ENCODE data around the gene SGSH. TPM values are rescaled to one million over a fixed set of nuclear protein-coding genes. Genes with fewer than 3 reads are reported as not detected.

The SGSH gene
- total and polyA plus RNA-seq, 2 experiments from 2014 or later, result 21.2 to 63.5 TPM

- no peaks in the 10 kb centered on the region for H3K79me2 ChIP-seq (ENCODE audit: insufficient read depth)
- H4K20me1 ChIP-seq (ENCODE audit: insufficient read depth), result no peaks in the 10 kb centered on the region
- 93 to 97% methylated on average over 38 to 47 of the region's 47 CpGs for WGBS, 2 experiments (ENCODE audit: low coverage in 1 of 2, low lambda C conversion rate in 2 of 2, missing lambda C conversion rate in 2 of 2)
- H3K27me3 ChIP-seq (replicated peaks; ENCODE audit: insufficient read depth), result no peaks in the 10 kb centered on the region
- TF ChIP-seq EZH2 (IDR thresholded peaks at IDR 0.05; ENCODE audit: insufficient read depth, poor library complexity, severe bottlenecking), result no peak
- TF ChIP-seq EZH2phosphoT487 (IDR thresholded peaks at IDR 0.05; ENCODE audit: insufficient read depth, low read depth), result no peak
- DNase-seq, result no peak
- H3K27ac ChIP-seq, result no peak overlapping the region
- H3K4me3 ChIP-seq, result no peak overlapping the region
- H3K4me1 ChIP-seq (ENCODE audit: insufficient read depth), result no peaks in the 10 kb centered on the region
- no peaks in the 10 kb centered on the region for H3F3A ChIP-seq (ENCODE audit: insufficient read depth)
- H3K9ac ChIP-seq, result no peak overlapping the region
- in situ Hi-C loops (cut with MboI), result no loop called here
- H3K4me2 ChIP-seq (ENCODE audit: unreplicated experiment), result no peak overlapping the region
- H3K36me3 ChIP-seq (ENCODE audit: low read depth), result no peaks in the 10 kb centered on the region
- no peak overlapping the region for H2AFZ ChIP-seq
- no peaks in the 10 kb centered on the region for H3K9me2 ChIP-seq (ENCODE audit: insufficient read depth)
- H3K9me3 ChIP-seq (ENCODE audit: low read depth), result no peaks in the 10 kb centered on the region
Measured at GRCh38 chr17:80210348-80211108, 9.6 kb downstream of the SGSH start.

- H3K27ac ChIP-seq, result no peak overlapping the region
- H3K9me3 ChIP-seq (ENCODE audit: low read depth), result no peaks in the 10 kb centered on the region
- no peak overlapping the region for H3K9ac ChIP-seq
- H3K27me3 ChIP-seq (replicated peaks; ENCODE audit: insufficient read depth), result no peaks in the 10 kb centered on the region
- DNase-seq, result no peak
- no peaks in the 10 kb centered on the region for H3K79me2 ChIP-seq (ENCODE audit: insufficient read depth)
- no peak overlapping the region for H3K4me3 ChIP-seq
- TF ChIP-seq EZH2 (IDR thresholded peaks at IDR 0.05; ENCODE audit: insufficient read depth, poor library complexity, severe bottlenecking) (no peak), EZH2phosphoT487 (IDR thresholded peaks at IDR 0.05; ENCODE audit: insufficient read depth, low read depth) (no peak)
- H3K36me3 ChIP-seq (ENCODE audit: low read depth), result no peaks in the 10 kb centered on the region
- no peak overlapping the region for H3K4me2 ChIP-seq (ENCODE audit: unreplicated experiment)
- 91 to 92% methylated on average over 12 of the region's 12 CpGs for WGBS, 2 experiments (ENCODE audit: low coverage in 1 of 2, low lambda C conversion rate in 2 of 2, missing lambda C conversion rate in 2 of 2)
- H3K9me2 ChIP-seq (ENCODE audit: insufficient read depth), result no peaks in the 10 kb centered on the region
- H3K4me1 ChIP-seq (ENCODE audit: insufficient read depth), result no peaks in the 10 kb centered on the region
- in situ Hi-C loops (cut with MboI), result no loop called here
- H2AFZ ChIP-seq, result no peak overlapping the region
- no peaks in the 10 kb centered on the region for H3F3A ChIP-seq (ENCODE audit: insufficient read depth)
- H4K20me1 ChIP-seq (ENCODE audit: insufficient read depth), result no peaks in the 10 kb centered on the region
Measured at GRCh38 chr17:80209765-80210164, 10.4 kb downstream of the SGSH start.

GRCh38 chr17:80208050-80208449, 12.1 kb downstream of the SGSH start:
- H3K79me2 ChIP-seq (ENCODE audit: insufficient read depth), result no peaks in the 10 kb centered on the region
- no peak overlapping the region for H3K4me2 ChIP-seq (ENCODE audit: unreplicated experiment)
- in situ Hi-C loops (cut with MboI), result no loop called here
- 94 to 98% methylated on average over 11 to 16 of the region's 16 CpGs for WGBS, 2 experiments (ENCODE audit: low coverage in 1 of 2, low lambda C conversion rate in 2 of 2, missing lambda C conversion rate in 2 of 2)
- DNase-seq, result no peak
- no peak overlapping the region for H3K27ac ChIP-seq
- H3K4me3 ChIP-seq, result no peak overlapping the region
- TF ChIP-seq EZH2 (IDR thresholded peaks at IDR 0.05; ENCODE audit: insufficient read depth, poor library complexity, severe bottlenecking) (no peak), EZH2phosphoT487 (IDR thresholded peaks at IDR 0.05; ENCODE audit: insufficient read depth, low read depth) (no peak)
- H3K36me3 ChIP-seq (ENCODE audit: low read depth), result no peaks in the 10 kb centered on the region
- H3K4me1 ChIP-seq (ENCODE audit: insufficient read depth), result no peaks in the 10 kb centered on the region
- no peak overlapping the region for H2AFZ ChIP-seq
- no peaks in the 10 kb centered on the region for H4K20me1 ChIP-seq (ENCODE audit: insufficient read depth)
- no peak overlapping the region for H3K9ac ChIP-seq
- no peaks in the 10 kb centered on the region for H3K27me3 ChIP-seq (replicated peaks; ENCODE audit: insufficient read depth)
- no peaks in the 10 kb centered on the region for H3K9me2 ChIP-seq (ENCODE audit: insufficient read depth)
- H3F3A ChIP-seq (ENCODE audit: insufficient read depth), result no peaks in the 10 kb centered on the region
- H3K9me3 ChIP-seq (ENCODE audit: low read depth), result no peaks in the 10 kb centered on the region

- Histone ChIP-seq H2AFZ (no peak overlapping the region), H4K20me1 (ENCODE audit: insufficient read depth) (no peaks in the 10 kb centered on the region), H3K9me3 (ENCODE audit: low read depth) (no peaks in the 10 kb centered on the region), H3K4me1 (ENCODE audit: insufficient read depth) (no peaks in the 10 kb centered on the region), H3K27me3 (replicated peaks; ENCODE audit: insufficient read depth) (no peaks in the 10 kb centered on the region), H3K36me3 (ENCODE audit: low read depth) (no peaks in the 10 kb centered on the region), H3F3A (ENCODE audit: insufficient read depth) (no peaks in the 10 kb centered on the region), H3K79me2 (ENCODE audit: insufficient read depth) (no peaks in the 10 kb centered on the region), H3K4me3 (no peak overlapping the region), H3K9ac (no peak overlapping the region), H3K4me2 (ENCODE audit: unreplicated experiment) (no peak overlapping the region), H3K27ac (no peak overlapping the region), H3K9me2 (ENCODE audit: insufficient read depth) (no peaks in the 10 kb centered on the region)
- no peak for DNase-seq
- WGBS, 2 experiments (ENCODE audit: low coverage in 1 of 2, low lambda C conversion rate in 2 of 2, missing lambda C conversion rate in 2 of 2), result 76 to 83% methylated on average over 13 of the region's 13 CpGs
- TF ChIP-seq EZH2 (IDR thresholded peaks at IDR 0.05; ENCODE audit: insufficient read depth, poor library complexity, severe bottlenecking), result no peak
- no peak for TF ChIP-seq EZH2phosphoT487 (IDR thresholded peaks at IDR 0.05; ENCODE audit: insufficient read depth, low read depth)
- in situ Hi-C loops (cut with MboI), result no loop called here
Measured at GRCh38 chr17:80205811-80206210, 14.3 kb downstream of the SGSH start.

Measured in GM23248 (cell line).